HG03196 (cell line): Measurements from ENCODE around the gene LAMB3.

Experiments used
- ATAC-seq: cut with Tn5 transposase; IDR thresholded peaks from one replicate; pipeline ENCODE4 v1.9.1; 2021; ENCODE audit not compliant: unreplicated experiment

LAMB3 gene

GRCh38 chr1:209662879-209663327, 10.7 kb upstream of the LAMB3 start:
- ATAC-seq = no peak

- no peak for ATAC-seq
These were observed 8.8 kb upstream of the LAMB3 start for GRCh38 chr1:209661071-209661470.

- ATAC-seq = peak; percentile 75
These were observed 7.7 kb upstream of the LAMB3 start for GRCh38 chr1:209659909-209660308.

DNA sequence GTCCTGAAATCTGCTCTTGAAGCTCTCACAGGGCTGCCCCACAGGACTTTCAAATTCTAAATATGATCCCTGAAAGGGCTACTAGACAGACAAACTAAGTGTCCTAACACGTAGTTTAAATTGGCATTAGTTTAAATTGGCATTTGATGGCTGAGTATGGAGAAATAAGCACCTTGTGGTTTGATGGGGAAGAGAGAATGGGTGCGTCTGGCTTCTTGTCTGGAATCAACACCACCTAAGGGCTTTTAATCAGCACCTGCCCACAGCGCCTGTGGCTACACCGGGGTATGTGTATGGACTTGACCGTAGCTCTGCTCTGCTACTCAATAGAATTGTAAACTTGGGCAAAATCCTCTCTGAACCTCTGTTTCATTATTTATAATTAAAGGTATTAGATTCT, 5.7 kb upstream of the LAMB3 start:
- no peak for ATAC-seq

DNA sequence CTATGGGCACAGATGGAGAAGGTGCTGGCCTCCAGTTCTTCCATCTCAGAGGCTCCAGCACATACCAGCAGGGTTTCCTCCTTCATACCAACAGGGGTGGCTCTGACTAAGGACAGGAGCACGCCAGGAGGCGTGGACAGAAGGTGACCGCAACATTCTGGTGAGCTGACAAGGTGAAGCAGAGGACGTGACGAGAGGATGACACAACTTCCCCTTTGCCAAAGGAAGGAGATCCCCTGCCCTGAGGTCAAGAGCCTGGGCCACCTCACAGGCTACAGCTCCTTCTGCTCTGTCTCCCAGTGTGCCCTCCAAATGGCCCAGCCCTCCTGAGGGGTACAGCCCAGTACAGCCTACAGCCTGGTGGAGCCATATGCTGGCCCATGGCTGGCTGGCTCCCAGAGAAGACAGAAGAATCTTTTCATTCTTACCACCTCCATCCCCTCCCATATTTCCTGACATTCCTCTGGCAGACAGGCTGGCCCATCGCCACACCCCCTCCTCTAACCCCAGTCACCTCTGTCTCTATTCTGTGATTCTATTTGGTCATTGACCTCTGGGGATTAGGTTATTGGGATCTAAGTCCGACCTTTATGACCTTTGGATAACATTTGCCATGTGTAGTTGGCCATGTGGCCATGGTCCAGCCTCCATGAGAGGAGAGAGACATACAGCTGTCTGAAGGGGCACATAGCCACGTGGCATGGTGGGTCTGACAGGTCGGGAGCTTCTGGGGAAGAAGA, 5.1 kb upstream of the LAMB3 start:
- ATAC-seq = no peak

DNA sequence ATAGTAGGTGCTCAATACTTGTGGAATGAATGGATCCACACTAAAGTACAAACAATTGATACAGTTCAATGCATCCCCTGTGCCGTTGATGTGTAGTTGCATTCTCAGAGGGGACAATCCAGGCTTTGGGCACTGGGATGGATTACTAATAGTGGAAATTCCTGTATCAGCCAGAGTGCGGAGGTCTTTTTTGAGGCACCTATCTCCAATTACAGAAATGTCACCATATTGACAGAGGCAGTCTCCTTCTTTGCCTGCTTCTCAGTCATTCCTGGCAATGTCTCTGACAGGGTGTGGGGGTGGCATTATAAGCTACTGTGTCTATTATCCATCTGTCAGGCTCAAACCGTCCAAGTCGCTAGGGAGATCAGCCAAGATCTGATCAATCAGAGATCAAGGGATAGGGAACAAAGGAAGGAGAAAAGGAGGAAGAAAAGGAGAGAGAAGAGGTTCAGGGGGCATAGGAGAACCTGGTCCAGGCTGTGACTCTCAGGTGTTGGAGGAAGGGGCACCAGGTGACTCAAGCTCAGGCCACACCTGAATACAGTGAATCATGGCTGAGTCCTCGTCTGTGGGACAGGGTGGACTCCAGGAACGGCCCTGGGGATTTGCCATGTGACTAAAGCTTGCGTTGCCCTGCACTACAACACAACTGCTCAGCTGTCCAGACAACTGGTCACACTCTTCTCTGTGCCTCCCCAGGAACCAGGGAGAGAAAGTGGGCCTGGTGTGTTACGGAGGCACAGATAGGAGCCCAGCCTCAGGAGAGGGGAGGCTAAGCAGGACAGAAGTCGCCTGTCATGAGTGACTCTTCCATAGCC, 3.4 kb upstream of the LAMB3 start:
- ATAC-seq = no peak

DNA sequence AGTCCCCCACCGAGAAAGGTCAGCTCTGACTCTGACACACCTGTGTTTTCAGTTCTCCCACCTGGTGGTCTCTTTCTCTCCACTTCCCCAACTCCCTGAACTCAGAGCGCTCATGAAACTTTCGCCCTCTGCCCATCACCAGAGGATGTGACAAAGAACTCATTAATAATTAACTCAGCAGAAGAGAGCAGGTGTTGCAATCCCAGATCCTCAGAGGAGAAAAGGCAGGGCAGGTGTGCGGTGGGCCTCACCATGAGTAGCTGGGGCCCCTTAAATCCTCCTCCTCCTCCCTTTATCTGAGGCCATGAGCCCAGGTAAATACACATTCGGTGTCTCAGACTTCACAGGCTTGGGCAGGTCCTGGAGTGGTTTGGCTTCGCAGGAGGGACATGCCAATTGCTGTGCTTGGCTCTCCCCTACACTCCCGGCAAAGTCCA, 1.7 kb upstream of the LAMB3 start:
- no peak for ATAC-seq

- no peak for ATAC-seq
These were observed 712 bp upstream of the LAMB3 start for GRCh38 chr1:209652873-209653401.

GRCh38 chr1:209651138-209651587, 1.1 kb downstream of the LAMB3 start:
- peak; percentile 66 for ATAC-seq

DNA sequence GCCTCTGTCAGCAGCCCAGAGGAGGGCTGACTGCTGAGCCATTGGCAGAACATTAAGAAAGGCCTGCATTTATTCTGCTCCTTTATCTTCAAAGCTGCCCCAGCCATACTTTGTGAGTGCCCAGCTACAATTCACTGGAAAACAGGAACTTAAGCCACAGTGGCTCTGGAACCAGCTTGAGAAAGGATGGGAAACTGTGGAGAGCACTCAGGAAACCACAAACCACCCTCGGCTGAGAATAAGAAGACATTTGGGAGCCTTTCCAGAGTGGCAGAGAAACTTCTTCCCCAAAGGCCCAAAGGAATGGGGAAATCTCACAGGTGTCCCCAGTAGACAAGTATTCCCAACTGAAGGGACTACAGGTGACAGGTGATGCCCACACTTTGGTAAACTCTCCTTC, 1.8 kb downstream of the LAMB3 start:
- no peak for ATAC-seq

DNA sequence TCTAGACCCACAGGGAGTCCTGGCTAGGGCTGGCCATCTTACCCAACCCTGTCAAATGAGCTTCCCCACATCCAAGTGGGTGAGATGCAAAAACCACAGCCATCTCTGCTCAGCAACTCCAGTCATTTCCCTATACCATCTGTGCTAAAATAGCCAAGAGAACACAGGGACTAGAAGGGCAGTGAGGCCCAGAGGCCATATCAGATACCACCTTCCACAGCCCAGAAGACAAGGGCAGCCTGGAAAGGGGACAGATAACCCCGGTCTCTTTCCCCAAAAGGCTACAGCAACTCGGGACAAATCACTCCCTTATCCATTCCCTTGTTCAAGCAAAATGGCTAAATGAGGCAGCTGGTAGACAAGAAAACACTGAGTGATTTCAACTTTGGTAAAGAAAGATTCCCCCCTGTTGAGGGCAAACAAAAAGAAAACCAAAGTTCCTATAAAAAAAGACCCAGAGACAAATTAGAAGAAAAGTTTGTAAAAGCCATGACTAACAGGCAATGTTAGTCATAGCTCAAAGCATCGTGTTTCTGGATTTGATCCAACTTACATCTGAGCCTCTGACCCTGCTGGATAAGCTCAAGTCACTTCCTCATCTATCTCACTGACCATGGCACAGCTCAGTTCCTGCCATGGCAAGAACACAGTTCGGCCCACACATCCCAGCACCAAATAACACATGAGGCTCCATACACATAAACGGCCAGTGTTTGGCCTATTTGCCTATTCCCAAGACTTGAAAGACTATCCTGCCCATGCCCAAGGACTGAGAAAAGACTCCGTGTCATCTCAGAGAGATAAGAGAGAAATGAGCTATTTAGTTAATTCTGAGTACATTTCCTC, 3.1 kb downstream of the LAMB3 start:
- no peak for ATAC-seq

- ATAC-seq = no peak
These were observed 3.9 kb downstream of the LAMB3 start for GRCh38 chr1:209648346-209648745.

DNA sequence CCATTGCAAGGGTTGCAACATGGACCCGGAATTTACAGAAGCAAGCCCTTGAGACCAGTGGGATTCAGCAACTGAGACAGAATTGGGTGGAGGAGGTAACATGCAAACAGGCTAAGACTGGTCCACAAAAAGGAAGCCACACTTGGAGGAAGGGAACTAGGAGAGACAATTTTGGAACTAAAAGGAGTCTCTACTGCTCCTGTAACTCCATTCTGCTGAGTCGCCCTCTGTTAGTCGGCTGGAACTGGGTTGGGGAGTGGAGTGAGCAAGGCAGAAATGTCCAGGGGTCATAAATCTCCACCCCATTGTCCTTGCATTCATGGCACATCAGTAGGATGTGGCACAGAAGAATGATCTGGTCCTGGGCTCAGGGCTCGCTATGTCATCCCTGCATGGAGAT, 5.1 kb downstream of the LAMB3 start:
- no peak for ATAC-seq

DNA sequence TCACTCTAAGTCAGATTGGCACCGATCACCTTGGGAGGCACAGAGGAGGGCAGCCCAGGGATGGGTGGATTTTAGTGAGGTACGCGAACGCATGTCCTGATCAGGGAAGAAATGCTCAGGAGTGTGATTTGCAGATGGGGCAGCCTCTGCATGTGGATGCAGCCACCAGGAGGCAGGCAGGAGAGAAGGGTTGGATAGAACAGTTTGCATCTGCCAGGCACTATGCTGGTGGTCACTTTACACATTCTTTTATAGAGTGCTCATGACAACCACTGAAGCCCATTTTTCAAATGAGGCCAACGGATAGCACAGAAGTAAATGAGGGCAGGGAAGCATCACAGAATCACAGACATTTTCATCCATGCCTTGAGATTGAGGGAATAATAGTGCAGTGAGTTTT, 5.7 kb downstream of the LAMB3 start:
- no peak for ATAC-seq

GRCh38 chr1:209645574-209646452, 6.4 kb downstream of the LAMB3 start:
- no peak for ATAC-seq

- ATAC-seq = no peak
These were observed 8.8 kb downstream of the LAMB3 start for GRCh38 chr1:209643285-209644020.

GRCh38 chr1:209642816-209643215, 9.4 kb downstream of the LAMB3 start:
- no peak for ATAC-seq

- no peak for ATAC-seq
These were observed 10.4 kb downstream of the LAMB3 start for GRCh38 chr1:209641832-209642172.

DNA sequence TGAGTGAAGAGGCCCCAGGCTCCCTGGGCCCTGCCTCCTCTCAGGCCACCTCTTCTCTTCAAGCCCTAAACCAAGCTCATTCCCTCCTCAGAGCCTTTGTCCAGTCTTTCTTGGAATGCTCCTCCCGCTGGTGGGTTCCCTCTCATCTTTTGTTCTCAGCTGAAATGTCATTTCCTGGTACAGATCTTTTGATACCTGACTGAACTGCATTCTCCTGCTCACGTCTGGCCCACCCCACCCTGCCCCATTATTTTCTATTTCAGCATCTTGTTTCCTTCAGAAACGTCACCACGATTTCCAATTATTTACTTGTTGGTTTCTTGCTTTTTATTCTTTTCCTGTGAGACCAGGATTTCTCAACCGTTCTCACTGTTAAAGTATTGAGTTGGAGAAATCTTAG, 16.4 kb downstream of the LAMB3 start:
- ATAC-seq = no peak
